Suppressor macrophage treated with lipopolysaccharide for 1 hour (primary cell): ENCODE data around the gene CD82.
"Not testable (repeated sequence)": the region's sequence is repeated elsewhere in the genome, so short reads cannot be mapped to it uniquely, and the experiment has no call there.

Source experiments
- DNase-seq, 3 donors: peaks; one replicate each; pipeline ENCODE4 v3.0.0-alpha.2; 2020 to 2022

The CD82 gene

GRCh38 chr11:44634401-44635281 lies 69.2 kb downstream of the CD82 start:
- DNase-seq, result peak; percentile 36 to 79 (median 56)

GRCh38 chr11:44637487-44637886 lies 72.0 kb downstream of the CD82 start:
- DNase-seq, result peak in 2 of 3 donors; percentile 68 to 73

- no peak for DNase-seq
Observed at GRCh38 chr11:44638032-44638431, 72.6 kb downstream of the CD82 start.

- peak in 1 of 3 donors; percentile 14 for DNase-seq
Observed at GRCh38 chr11:44643217-44643616, 77.8 kb downstream of the CD82 start.

GRCh38 chr11:44645827-44646226 lies 80.4 kb downstream of the CD82 start:
- peak in 1 of 3 donors; percentile 5 for DNase-seq

GRCh38 chr11:44647255-44647955 lies 81.9 kb downstream of the CD82 start:
- not testable (repeated sequence) for DNase-seq

GRCh38 chr11:44648109-44648508 lies 82.6 kb downstream of the CD82 start:
- no peak for DNase-seq

- DNase-seq, result no peak
Observed at GRCh38 chr11:44651535-44652155, 86.2 kb downstream of the CD82 start.

GRCh38 chr11:44652901-44653644 lies 87.6 kb downstream of the CD82 start:
- no peak for DNase-seq

GRCh38 chr11:44654057-44654456 lies 88.6 kb downstream of the CD82 start:
- DNase-seq, result no peak

- DNase-seq, result no peak
Observed at GRCh38 chr11:44654596-44654995, 89.1 kb downstream of the CD82 start.

GRCh38 chr11:44657836-44658505 lies 92.5 kb downstream of the CD82 start:
- no peak for DNase-seq

GRCh38 chr11:44658506-44658850 lies 93.0 kb downstream of the CD82 start:
- DNase-seq, result peak in 2 of 3 donors; percentile 12 to 20

- DNase-seq, result no peak
Observed at GRCh38 chr11:44659641-44660040, 94.2 kb downstream of the CD82 start.

- DNase-seq, result not testable (repeated sequence)
Observed at GRCh38 chr11:44660535-44660934, 95.1 kb downstream of the CD82 start.

- DNase-seq, result no peak
Observed at GRCh38 chr11:44661311-44661717, 95.9 kb downstream of the CD82 start.
